GM12892 (cell line): ENCODE results near the gene METAP1D.

ENCODE experiments used
- POLR2A ChIP-seq: IDR thresholded peaks from 2 replicates; pipeline ENCODE4 v1.6.1; 2011; ENCODE audit warnings: low read depth, low read length, control low read depth
- POLR2AphosphoS5 ChIP-seq: IDR thresholded peaks from 2 replicates; pipeline ENCODE4 v1.6.1; 2011; ENCODE audit warnings: low read depth, low read length, control low read depth

GRCh38 chr2:172105471-172106107 is 105.8 kb downstream of the METAP1D start:
- TF ChIP-seq POLR2A = no peak
- TF ChIP-seq POLR2AphosphoS5 = no peak
